Activated gamma-delta T cell (primary cell): ENCODE results near the gene ELOVL2.
"Not testable (repeated sequence)": the region's sequence is repeated elsewhere in the genome, so short reads cannot be mapped to it uniquely, and the experiment has no call there.

Source experiments
- DNase-seq: peaks from one replicate; lab custom pipeline; 2025; lab: John Stamatoyannopoulos, UW
- total RNA-seq, 2 donors: gene quantifications; one replicate each; lab custom pipeline; 2026; lab: John Stamatoyannopoulos, UW

Gene ELOVL2, protein sequence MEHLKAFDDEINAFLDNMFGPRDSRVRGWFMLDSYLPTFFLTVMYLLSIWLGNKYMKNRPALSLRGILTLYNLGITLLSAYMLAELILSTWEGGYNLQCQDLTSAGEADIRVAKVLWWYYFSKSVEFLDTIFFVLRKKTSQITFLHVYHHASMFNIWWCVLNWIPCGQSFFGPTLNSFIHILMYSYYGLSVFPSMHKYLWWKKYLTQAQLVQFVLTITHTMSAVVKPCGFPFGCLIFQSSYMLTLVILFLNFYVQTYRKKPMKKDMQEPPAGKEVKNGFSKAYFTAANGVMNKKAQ
- total RNA-seq = 0 reads per million in 2 donors

- DNase-seq = no peak
Measured at GRCh38 chr6:11043961-11044711, at the start of gene ELOVL2. ELOVL2 (minus strand) TSS chr6:11044305; CDS start chr6:11044230, 75 bp downstream.

GRCh38 chr6:11093376-11093625 is 49.2 kb upstream of the ELOVL2 start:
- DNase-seq = no peak

DNA sequence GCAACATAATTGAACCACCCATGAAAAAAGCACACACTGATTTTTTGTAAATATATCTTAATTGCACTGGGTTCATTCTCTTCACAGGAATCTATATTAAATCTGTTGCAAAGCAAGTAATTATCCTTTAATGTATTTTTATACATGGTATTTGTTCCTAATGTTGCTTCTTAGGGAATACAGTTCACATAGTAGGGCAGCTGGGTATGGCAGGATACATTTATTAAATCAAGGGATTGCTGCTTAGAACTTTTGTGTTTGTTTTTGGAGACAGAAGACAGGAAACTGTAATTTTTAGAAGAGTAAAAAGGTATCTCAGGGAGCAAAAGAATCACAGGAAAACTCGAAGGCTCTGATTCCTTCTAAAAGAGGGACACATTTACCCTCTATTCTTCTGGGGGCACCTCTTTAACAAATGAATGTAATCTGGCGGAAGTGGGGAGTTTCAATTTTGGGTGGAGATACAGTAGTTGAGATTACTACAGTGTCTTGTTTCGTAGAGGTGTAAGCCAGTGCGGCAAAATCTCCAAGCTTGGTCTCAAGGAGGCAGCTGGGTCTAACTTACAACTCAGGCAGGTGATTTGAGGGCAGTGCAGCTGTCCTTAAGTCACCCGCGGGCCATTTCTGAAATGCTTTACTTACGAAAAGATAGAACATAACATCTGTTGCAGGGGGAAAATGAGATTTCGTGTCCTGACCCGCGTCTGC is 48.7 kb upstream of the ELOVL2 start:
- DNase-seq = no peak

DNA sequence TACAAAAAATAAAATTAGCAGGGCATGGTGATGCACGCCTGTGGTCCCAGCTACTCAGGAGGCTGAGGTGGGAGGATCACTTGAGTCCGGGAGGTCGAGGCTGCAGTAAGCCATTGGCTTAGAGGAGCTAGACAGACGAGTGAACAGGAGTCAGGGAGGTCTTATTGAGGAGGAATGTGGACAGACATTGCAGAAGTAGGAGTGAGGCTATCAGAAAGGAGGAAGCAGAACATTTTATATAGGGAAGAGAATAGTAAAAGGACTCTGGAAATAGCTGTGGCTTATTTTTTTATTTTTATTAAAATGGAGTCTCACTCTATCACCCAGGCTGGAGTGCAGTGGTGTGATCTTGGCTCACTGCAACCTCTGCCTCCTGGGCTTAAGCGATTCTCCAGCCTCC is 47.0 kb upstream of the ELOVL2 start:
- not testable (repeated sequence) for DNase-seq

DNA sequence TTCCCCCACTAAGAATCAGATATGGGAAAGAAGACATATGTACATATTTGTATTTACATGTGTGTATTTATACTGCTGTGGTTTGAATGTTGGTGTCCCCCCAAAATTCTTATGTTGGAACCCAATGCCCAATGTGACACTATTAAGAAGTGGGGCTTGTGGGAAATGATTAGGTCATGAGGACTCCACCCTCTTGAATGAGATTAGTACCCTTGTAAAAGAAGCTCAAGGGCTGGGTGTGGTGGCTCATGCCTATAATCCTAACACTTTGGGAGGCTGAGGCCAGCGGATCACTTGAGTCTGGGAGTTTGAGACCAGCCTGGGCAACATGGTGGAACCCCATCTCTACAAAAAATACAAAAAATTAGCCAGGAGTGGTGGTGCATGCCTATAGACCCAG is 45.6 kb upstream of the ELOVL2 start:
- DNase-seq = no peak

DNA sequence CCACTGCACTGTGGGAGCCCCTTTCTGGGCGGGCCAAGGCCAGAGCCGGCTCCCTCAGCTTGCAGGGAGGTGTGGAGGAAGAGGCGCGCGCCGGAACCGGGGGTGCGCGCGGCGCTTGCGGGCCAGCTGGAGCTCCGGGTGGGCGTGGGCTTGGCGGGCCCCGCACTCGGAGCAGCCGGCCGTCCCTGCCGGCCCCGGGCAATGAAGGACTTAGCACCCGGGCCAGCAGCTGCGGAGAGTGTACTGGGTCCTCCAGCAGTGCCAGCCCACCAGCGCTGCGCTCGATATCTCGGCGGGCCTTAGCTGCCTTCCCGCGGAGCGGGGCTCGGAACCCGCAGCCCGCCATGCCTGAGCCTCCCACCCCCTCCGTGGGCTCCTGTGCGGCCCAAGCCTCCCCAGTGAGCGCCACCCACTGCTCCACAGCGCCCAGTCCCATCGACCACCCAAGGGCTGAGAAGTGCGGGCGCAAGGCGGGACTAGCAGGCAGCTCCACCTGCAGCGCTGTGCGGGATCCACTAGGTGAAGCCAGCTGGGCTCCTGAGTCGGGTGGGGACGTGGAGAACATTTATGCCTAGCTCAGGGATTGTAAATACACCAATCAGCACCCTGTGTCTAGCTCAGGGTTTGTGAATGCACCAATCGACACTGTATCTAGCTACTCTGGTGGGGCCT is 43.2 kb upstream of the ELOVL2 start:
- DNase-seq = not testable (repeated sequence)

- DNase-seq = no peak
Measured at GRCh38 chr6:11085758-11086435, 41.8 kb upstream of the ELOVL2 start.

DNA sequence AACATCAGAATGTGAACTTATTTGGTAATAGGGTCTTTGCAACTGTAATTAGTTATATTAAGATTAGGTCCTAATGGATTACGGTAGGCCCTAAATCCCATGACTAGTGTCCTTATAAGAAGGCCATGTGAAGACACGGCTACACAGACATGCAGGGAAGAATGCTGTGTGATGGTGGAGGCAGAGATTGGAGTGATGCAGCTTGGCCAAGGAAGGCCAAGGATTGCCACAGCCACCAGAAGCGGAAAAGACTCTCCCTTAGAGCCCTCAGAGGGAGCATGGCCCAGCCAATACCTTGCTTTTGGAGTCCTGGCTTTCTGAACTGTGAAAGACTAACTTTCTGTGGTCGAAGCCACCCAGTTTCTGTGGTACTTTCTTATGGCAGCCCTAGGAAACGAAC is 39.9 kb upstream of the ELOVL2 start:
- no peak for DNase-seq

- DNase-seq = no peak
Measured at GRCh38 chr6:11083491-11083890, 39.4 kb upstream of the ELOVL2 start.

- DNase-seq = no peak
Measured at GRCh38 chr6:11080296-11080695, 36.2 kb upstream of the ELOVL2 start.

GRCh38 chr6:11078266-11078665 is 34.2 kb upstream of the ELOVL2 start:
- no peak for DNase-seq

DNA sequence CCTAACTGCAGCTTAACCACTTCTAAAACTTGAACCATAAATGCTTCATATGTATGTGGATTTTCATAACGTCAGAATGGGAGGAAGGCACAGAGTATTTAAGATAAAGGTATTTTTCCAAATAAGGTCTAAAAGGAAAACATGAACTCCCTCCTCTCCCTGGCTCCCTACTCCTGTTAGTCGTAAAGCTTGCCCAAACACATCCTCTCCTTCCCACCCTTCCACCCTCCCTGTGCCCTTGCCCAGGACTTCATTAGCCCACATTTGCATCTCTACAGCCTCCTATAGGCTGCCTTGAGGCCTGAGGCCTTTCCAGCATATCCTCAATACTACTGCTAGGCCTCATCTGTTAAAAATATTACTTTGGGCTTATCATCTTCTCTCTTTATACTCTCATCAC is 32.4 kb upstream of the ELOVL2 start:
- no peak for DNase-seq

- no peak for DNase-seq
Measured at GRCh38 chr6:11072101-11072500, 28.0 kb upstream of the ELOVL2 start.

- DNase-seq = no peak
Measured at GRCh38 chr6:11069760-11070159, 25.7 kb upstream of the ELOVL2 start.

GRCh38 chr6:11067348-11067747 is 23.2 kb upstream of the ELOVL2 start:
- no peak for DNase-seq

DNA sequence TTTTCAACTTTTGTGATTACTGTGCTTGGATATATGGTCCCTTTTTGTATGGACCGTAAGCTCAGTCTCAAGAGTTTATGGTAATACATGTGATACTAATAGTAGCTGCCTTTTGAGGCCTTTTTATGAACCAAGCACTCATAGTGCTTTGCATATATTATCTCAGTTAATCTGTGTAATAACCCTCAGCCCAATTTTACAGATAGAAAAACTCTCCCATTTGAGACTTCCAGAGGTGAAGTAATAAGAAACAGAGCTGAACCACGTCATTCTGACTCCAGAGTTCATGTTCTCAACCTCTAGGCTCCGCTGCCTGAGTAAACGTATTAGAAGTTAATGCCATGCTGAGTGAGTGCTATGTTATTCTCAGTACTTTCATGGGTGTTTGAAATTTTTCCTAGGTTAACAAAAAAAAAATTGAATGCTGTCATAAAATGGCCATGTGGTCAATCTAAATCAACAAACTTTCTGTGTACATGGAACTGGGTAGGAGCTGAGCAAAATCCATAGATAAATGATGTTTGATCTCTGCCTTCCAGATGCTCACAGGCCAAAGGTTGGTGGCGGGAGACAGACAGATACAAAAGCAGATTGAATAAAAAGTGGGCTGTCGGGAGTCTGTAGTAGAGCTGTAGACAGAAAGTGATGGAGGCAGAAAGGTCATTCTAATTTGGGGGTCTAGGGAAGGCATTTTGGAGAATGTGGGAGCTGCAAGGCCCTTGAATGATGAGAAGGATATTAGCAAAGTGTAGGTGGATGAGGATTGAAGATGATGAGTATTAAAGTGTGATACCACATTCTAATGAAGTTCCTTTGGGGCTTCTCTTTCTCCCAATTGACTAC is 22.6 kb upstream of the ELOVL2 start:
- DNase-seq = no peak

- DNase-seq = no peak
Measured at GRCh38 chr6:11065436-11066202, 21.5 kb upstream of the ELOVL2 start.

GRCh38 chr6:11064836-11065235 is 20.7 kb upstream of the ELOVL2 start:
- no peak for DNase-seq

DNA sequence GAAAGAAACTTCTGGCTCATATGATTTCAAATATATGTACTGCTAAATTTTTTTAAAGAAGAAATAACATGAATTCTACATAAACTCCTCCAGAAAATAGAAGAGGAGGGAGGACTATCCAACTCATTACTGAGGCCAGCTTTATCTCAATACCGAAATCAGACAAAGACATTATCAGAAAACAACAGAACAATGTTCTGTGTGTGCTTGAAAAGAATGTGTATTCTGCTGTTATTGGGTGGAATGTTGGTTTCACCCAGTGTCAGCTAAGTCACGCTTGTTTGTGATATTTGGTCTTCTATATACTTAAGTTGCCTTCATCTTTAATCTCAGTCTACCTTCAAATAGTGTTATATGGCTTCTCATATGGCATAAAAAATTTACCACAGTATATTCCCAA is 18.6 kb upstream of the ELOVL2 start:
- no peak for DNase-seq

DNA sequence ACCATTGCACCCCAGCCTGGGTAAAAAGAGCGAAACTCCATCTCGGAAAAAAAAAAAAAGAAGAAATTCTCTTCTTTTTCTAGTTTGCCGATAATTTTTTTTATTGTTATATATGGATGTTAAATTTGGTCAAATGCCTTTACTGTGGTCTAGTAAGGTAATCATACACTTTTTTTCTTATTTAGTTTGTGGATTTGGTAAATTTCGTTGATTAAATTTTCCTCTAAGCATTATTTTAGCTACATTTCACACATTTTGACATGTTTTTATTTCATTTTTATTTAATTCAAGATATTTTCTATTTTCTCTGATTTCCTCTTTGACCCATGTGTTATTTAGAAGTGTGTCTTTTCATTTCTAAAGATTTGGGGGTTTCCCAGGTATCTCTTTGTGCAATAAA is 18.0 kb upstream of the ELOVL2 start:
- no peak for DNase-seq
